Activated CD4-positive, alpha-beta T cell treated with anti-CD3 and anti-CD28 coated beads, Interleukin-2, amount 10 ng/mL, durations not matched to agents 7 days and 5 days (primary cell): ENCODE data around the gene LHPP. TPM values are rescaled to one million over a fixed set of nuclear protein-coding genes. Genes with fewer than 3 reads are reported as not detected.

Experiments used
- total RNA-seq, 2 experiments: library from RNA; stranded (reverse); gene quantifications; one replicate each; pipeline ENCODE4 v1.2.3, GENCODE V29; 2021

The LHPP gene
- total RNA-seq, 2 experiments from 2014 or later, result 24.2 to 28.0 TPM

Other genes with a start within 250 kb of the LHPP start
- 10 to 100 TPM; 30.2 to 35.4 TPM for gene OAT, start 42.9 kb upstream of the LHPP start, total RNA-seq
- not detected for gene NKX1-2, start 11.8 kb upstream of the LHPP start, total RNA-seq